Choroid plexus epithelial cell (primary cell): Measurements from ENCODE around the gene CD3E.

Experiments
- DNase-seq: peaks from one replicate; pipeline ENCODE4 v3.0.0-alpha.2; 2010; ENCODE audit warnings: low read depth
- H3K4me3 ChIP-seq: 2 replicates; pipeline ENCODE4 v1.5.1; 2011; ENCODE audit warnings: low read depth, mild to moderate bottlenecking, control low read depth, low read length, moderate library complexity
- CTCF ChIP-seq: conservative IDR thresholded peaks from 2 replicates; pipeline ENCODE4 v1.5.1; 2011; ENCODE audit warnings: low read depth, mild to moderate bottlenecking, control low read depth, inconsistent platforms, low read length, moderate library complexity

CD3E gene

GRCh38 chr11:118277312-118277711, 27.2 kb upstream of the CD3E start:
- no peak for TF ChIP-seq CTCF
- H3K4me3 ChIP-seq = no peak overlapping the region
- DNase-seq = peak; percentile 17

- DNase-seq = no peak
- TF ChIP-seq CTCF = no peak
- H3K4me3 ChIP-seq = no peak overlapping the region
Observed at GRCh38 chr11:118281284-118281683, 23.2 kb upstream of the CD3E start.

GRCh38 chr11:118282606-118283005, 21.9 kb upstream of the CD3E start:
- no peak for DNase-seq
- no peak for TF ChIP-seq CTCF
- H3K4me3 ChIP-seq = no peak overlapping the region

GRCh38 chr11:118283037-118283636, 21.4 kb upstream of the CD3E start:
- no peak for DNase-seq
- H3K4me3 ChIP-seq = no peak overlapping the region
- TF ChIP-seq CTCF = no peak

GRCh38 chr11:118283756-118284350, 20.7 kb upstream of the CD3E start:
- no peak for TF ChIP-seq CTCF
- no peak for DNase-seq
- H3K4me3 ChIP-seq = no peak overlapping the region

GRCh38 chr11:118286545-118286944, 18.0 kb upstream of the CD3E start:
- H3K4me3 ChIP-seq = no peak overlapping the region
- DNase-seq = no peak
- TF ChIP-seq CTCF = no peak

GRCh38 chr11:118287006-118287405, 17.5 kb upstream of the CD3E start:
- H3K4me3 ChIP-seq = no peak overlapping the region
- DNase-seq = no peak
- TF ChIP-seq CTCF = no peak
